ENCODE measurements around the gene ZNF669.

Gene ZNF669

GRCh38 chr1:247088967-247089366 is 15.2 kb downstream of the ZNF669 start:
- Histone ChIP-seq H3K4me3 (ENCODE audit: low read depth, low read length) (no peak overlapping the region), H3K4me1 (no peaks in the 10 kb centered on the region), H3K9me3 (no peaks in the 10 kb centered on the region; the same call in none of the 2 replicates), H3K36me3 (no peaks in the 10 kb centered on the region), H3K27me3 (no peaks in the 10 kb centered on the region)
- no peak for TF ChIP-seq CTCF (IDR thresholded peaks at IDR 0.05; ENCODE audit: low read depth, low read length)
- no peak for DNase-seq

GRCh38 chr1:247087256-247087655 is 16.9 kb downstream of the ZNF669 start:
- no peak for DNase-seq
- Histone ChIP-seq H3K4me3 (ENCODE audit: low read depth, low read length) (no peak overlapping the region), H3K27me3 (no peaks in the 10 kb centered on the region), H3K4me1 (no peaks in the 10 kb centered on the region), H3K9me3 (no peaks in the 10 kb centered on the region; the same call in none of the 2 replicates), H3K36me3 (no peaks in the 10 kb centered on the region)
- no peak for TF ChIP-seq CTCF (IDR thresholded peaks at IDR 0.05; ENCODE audit: low read depth, low read length)

GRCh38 chr1:247085310-247085709 is 18.8 kb downstream of the ZNF669 start:
- Histone ChIP-seq H3K27me3 (no peaks in the 10 kb centered on the region), H3K36me3 (no peaks in the 10 kb centered on the region), H3K9me3 (no peaks in the 10 kb centered on the region; the same call in none of the 2 replicates), H3K4me1 (no peaks in the 10 kb centered on the region), H3K4me3 (ENCODE audit: low read depth, low read length) (no peak overlapping the region)
- no peak for DNase-seq
- no peak for TF ChIP-seq CTCF (IDR thresholded peaks at IDR 0.05; ENCODE audit: low read depth, low read length)

- DNase-seq, result no peak
- no peaks in the 10 kb centered on the region for H3K27me3 ChIP-seq
- no peaks in the 10 kb centered on the region for H3K4me1 ChIP-seq
- no peak overlapping the region for H3K4me3 ChIP-seq (ENCODE audit: low read depth, low read length)
- no peaks in the 10 kb centered on the region; the same call in none of the 2 replicates for H3K9me3 ChIP-seq
- no peaks in the 10 kb centered on the region for H3K36me3 ChIP-seq
- TF ChIP-seq CTCF (IDR thresholded peaks at IDR 0.05; ENCODE audit: low read depth, low read length), result no peak
Observed at GRCh38 chr1:247084771-247085170, 19.4 kb downstream of the ZNF669 start.

- H3K9me3 ChIP-seq, result no peaks in the 10 kb centered on the region
- H3K36me3 ChIP-seq, result no peaks in the 10 kb centered on the region
- no peaks in the 10 kb centered on the region for H3K27me3 ChIP-seq
- H3K4me1 ChIP-seq, result no peaks in the 10 kb centered on the region
- TF ChIP-seq CTCF (IDR thresholded peaks at IDR 0.05; ENCODE audit: low read depth, low read length), result no peak
- peak overlapping the region; percentile 99 for H3K4me3 ChIP-seq (ENCODE audit: low read depth, low read length)
- DNase-seq, result no peak
Observed at GRCh38 chr1:247079141-247079874, 24.8 kb downstream of the ZNF669 start.

All from BE2C (cell line).